ENCODE measurements around the gene SLC29A2. TPM values are rescaled to one million over a fixed set of nuclear protein-coding genes. Genes with fewer than 3 reads are reported as not detected.

SLC29A2 gene
- total RNA-seq, 6 donors from 2014 or later, result 8.3 to 20.5 (median 13.1) TPM

DNA sequence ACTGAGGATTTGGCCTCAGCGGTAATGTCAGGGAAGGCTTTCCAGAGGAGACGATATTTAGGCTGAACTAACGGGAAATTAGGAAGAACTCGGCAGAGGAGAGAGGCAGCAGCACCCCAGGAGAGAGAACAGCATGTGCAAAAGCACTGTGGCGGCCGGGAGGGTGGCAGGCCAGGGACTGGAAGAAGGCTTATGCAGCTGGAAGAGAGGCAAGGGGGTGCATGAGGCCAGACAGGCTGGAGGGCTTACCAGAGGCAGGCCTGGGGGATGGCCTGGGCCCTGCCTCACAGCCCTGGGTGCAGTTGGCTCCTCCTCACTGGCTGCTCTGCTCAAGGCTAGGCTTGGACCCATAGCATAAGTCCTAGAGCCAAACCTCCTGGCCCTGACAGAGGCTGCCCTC lies 41.6 kb upstream of the SLC29A2 start:
- Histone ChIP-seq H3K36me3 (no peaks in the 10 kb centered on the region), H3K4me1 (peaks cover 5 to 16% (median 9%) of the 10 kb centered on the region in 4 donors), H3K9me3 (no peaks in the 10 kb centered on the region), H3K27ac (no peak overlapping the region), H3K4me3 (no peak overlapping the region), H3K27me3 (peaks cover 0 to 7% (median 2%) of the 10 kb centered on the region in 4 donors)
- no peak for ATAC-seq (ENCODE audit: low FRiP score in 2 of 2)
- TF ChIP-seq EP300 (IDR thresholded peaks at IDR 0.05) (no peak), POLR2AphosphoS5 (IDR thresholded peaks at IDR 0.05) (no peak), POLR2A (IDR thresholded peaks at IDR 0.05) (no peak)
- TF ChIP-seq, protein P1, sequence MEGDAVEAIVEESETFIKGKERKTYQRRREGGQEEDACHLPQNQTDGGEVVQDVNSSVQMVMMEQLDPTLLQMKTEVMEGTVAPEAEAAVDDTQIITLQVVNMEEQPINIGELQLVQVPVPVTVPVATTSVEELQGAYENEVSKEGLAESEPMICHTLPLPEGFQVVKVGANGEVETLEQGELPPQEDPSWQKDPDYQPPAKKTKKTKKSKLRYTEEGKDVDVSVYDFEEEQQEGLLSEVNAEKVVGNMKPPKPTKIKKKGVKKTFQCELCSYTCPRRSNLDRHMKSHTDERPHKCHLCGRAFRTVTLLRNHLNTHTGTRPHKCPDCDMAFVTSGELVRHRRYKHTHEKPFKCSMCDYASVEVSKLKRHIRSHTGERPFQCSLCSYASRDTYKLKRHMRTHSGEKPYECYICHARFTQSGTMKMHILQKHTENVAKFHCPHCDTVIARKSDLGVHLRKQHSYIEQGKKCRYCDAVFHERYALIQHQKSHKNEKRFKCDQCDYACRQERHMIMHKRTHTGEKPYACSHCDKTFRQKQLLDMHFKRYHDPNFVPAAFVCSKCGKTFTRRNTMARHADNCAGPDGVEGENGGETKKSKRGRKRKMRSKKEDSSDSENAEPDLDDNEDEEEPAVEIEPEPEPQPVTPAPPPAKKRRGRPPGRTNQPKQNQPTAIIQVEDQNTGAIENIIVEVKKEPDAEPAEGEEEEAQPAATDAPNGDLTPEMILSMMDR (IDR thresholded peaks at IDR 0.05), result no peak
- peak in 1 of 2 donors; percentile 58 for DNase-seq
- WGBS, 2 donors, result 70 to 82% methylated on average over 6 of the region's 6 CpGs

DNA sequence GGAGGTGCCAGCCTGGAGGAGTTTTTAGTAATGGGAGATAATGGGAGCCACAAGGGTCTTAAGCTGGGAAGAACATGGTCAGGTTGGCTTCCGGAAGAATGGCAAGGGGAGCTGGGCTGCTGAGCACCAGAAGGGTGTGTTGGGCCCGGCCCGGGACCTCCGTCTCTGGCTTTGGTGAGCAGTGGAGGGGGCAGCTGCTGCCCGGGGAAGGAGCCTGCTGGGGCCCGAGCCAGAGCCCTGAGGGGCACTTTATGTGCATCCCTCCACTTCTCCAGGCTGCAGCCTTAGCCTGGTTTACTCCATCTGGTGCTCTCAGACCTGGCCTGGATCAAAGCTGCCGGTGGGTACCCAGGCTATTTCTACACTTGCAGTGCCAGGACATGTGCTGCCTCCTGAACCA lies 40.5 kb upstream of the SLC29A2 start:
- no peaks in the 10 kb centered on the region for H3K36me3 ChIP-seq
- TF ChIP-seq POLR2AphosphoS5 (IDR thresholded peaks at IDR 0.05) (no peak), POLR2A (IDR thresholded peaks at IDR 0.05) (no peak), EP300 (IDR thresholded peaks at IDR 0.05) (no peak)
- TF ChIP-seq, protein P1 (IDR thresholded peaks at IDR 0.05), result no peak
- H3K4me1 ChIP-seq, result peaks cover 5 to 10% (median 8%) of the 10 kb centered on the region in 4 donors
- no peak overlapping the region for H3K27ac ChIP-seq
- no peak overlapping the region for H3K4me3 ChIP-seq
- 69 to 70% methylated on average over 6 to 7 of the region's 7 CpGs for WGBS, 2 donors
- ATAC-seq (ENCODE audit: low FRiP score in 2 of 2) (no peak), DNase-seq (peak in 1 of 2 donors; percentile 68)
- no peaks in the 10 kb centered on the region for H3K9me3 ChIP-seq
- peaks cover 0 to 7% (median 2%) of the 10 kb centered on the region in 4 donors for H3K27me3 ChIP-seq

DNA sequence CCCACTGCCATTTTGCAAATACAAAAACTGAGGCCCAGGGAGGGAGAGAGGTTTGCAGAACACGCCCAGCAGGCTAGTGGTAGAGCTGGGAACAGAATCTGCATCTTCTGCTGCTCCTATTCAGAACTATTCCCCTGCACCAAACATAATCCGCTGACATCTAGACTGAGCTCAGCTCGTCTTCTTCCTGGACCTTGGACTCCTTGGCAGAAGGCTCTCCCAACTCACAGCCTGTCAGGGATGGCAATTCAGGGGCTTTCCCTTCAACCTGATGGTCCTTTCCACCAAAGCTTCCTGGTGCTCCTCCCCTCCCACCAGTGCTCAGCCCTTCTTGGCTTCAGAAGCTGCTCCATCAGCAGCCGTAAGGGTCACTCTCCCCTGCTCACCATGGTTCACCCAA lies 39.8 kb upstream of the SLC29A2 start:
- Histone ChIP-seq H3K4me3 (no peak overlapping the region), H3K27ac (no peak overlapping the region), H3K9me3 (no peaks in the 10 kb centered on the region), H3K4me1 (peaks cover 5 to 10% (median 8%) of the 10 kb centered on the region in 4 donors), H3K27me3 (peaks cover 0 to 7% (median 2%) of the 10 kb centered on the region in 4 donors), H3K36me3 (no peaks in the 10 kb centered on the region)
- ATAC-seq (ENCODE audit: low FRiP score in 2 of 2) (no peak), DNase-seq (no peak)
- TF ChIP-seq EP300 (IDR thresholded peaks at IDR 0.05), result no peak
- TF ChIP-seq, protein P1 (IDR thresholded peaks at IDR 0.05), result no peak
- no peak for TF ChIP-seq POLR2AphosphoS5 (IDR thresholded peaks at IDR 0.05)
- TF ChIP-seq POLR2A (IDR thresholded peaks at IDR 0.05), result no peak
- WGBS, 2 donors, result 58 to 77% methylated on average over 3 to 4 of the region's 4 CpGs

DNA sequence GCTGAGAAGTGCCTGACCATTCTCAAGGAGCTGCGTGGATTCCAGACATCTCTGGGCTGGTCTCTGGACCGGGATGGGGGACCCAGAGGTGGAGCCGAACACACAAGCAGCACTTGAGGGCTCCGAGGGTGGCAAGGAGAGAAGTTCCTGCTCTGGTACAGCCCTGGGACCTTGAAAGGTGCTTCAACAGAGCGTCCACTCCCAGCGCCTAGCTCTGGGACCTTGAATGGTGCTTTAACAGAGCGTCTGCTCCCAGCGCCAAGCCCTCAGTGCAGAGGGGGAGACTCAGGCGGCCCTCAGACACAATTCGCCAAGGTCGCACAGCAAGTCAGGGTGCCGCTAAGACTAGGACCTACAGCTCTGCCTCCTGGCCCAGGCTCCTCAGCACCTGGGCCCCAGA lies 38.6 kb upstream of the SLC29A2 start:
- peaks cover 0 to 7% (median 2%) of the 10 kb centered on the region in 4 donors for H3K27me3 ChIP-seq
- peaks cover 5 to 10% (median 8%) of the 10 kb centered on the region in 4 donors for H3K4me1 ChIP-seq
- TF ChIP-seq POLR2AphosphoS5 (IDR thresholded peaks at IDR 0.05) (no peak), POLR2A (IDR thresholded peaks at IDR 0.05) (no peak), EP300 (IDR thresholded peaks at IDR 0.05) (no peak)
- TF ChIP-seq, protein P1 (IDR thresholded peaks at IDR 0.05), result no peak
- no peak overlapping the region for H3K4me3 ChIP-seq
- H3K9me3 ChIP-seq, result no peaks in the 10 kb centered on the region
- H3K27ac ChIP-seq, result no peak overlapping the region
- no peak for DNase-seq
- 73 to 100% methylated on average over 1 to 12 of the region's 12 CpGs for WGBS, 2 donors
- H3K36me3 ChIP-seq, result no peaks in the 10 kb centered on the region
- ATAC-seq (ENCODE audit: low FRiP score in 2 of 2), result no peak

DNA sequence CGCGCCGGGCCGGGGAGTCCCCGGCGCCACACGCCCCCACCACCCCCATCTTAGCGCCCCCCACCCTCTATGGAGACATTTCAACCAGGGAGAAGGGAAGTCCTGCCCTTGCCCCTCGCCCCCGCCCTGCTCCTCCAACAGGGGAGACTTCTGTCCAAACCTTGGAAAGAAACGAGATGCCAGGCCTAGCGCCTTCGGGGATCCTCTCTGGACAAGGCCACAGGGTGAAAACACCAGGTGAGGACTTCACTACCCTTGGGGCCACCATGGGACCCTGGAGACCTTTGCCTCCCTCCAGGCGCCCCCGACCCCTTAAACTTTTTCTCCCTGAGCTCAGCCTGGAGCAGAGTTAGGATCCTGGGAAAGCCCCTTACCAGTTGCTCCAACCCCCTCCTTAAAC lies 37.7 kb upstream of the SLC29A2 start:
- Histone ChIP-seq H3K27ac (no peak overlapping the region), H3K9me3 (no peaks in the 10 kb centered on the region), H3K27me3 (peaks cover 0 to 7% (median 2%) of the 10 kb centered on the region in 4 donors), H3K4me3 (peak overlapping the region in 3 of 4 donors; percentile 33 to 40 (median 39)), H3K4me1 (peaks cover 5 to 10% (median 8%) of the 10 kb centered on the region in 4 donors), H3K36me3 (no peaks in the 10 kb centered on the region)
- WGBS, 2 donors, result 32% methylated on average over 8 of the region's 15 CpGs; no CpG with 5 or more reads in 1 of the 2 donors
- no peak for ATAC-seq (ENCODE audit: low FRiP score in 2 of 2)
- DNase-seq, result no peak
- no peak for TF ChIP-seq POLR2AphosphoS5 (IDR thresholded peaks at IDR 0.05)
- no peak for TF ChIP-seq EP300 (IDR thresholded peaks at IDR 0.05)
- TF ChIP-seq, protein P1 (IDR thresholded peaks at IDR 0.05), result no peak
- TF ChIP-seq POLR2A (IDR thresholded peaks at IDR 0.05), result no peak

Measured in upper lobe of left lung (tissue), 6 donors.